ENCODE measurements around the gene GTF2H4.
"Not testable (repeated sequence)": the region's sequence is repeated elsewhere in the genome, so short reads cannot be mapped to it uniquely, and the experiment has no call there.

The GTF2H4 gene

GRCh38 chr6:30924040-30924627, 16.1 kb downstream of the GTF2H4 start:
- not testable (repeated sequence) for DNase-seq (ENCODE audit: low read depth in 2 of 2)

- no peak for DNase-seq (ENCODE audit: low read depth in 2 of 2)
These were observed 18.6 kb downstream of the GTF2H4 start for GRCh38 chr6:30926644-30927043.

GRCh38 chr6:30927080-30927479, 19.1 kb downstream of the GTF2H4 start:
- not testable (repeated sequence) for DNase-seq (ENCODE audit: low read depth in 2 of 2)

- DNase-seq (ENCODE audit: low read depth in 2 of 2) = no peak
These were observed 20.7 kb downstream of the GTF2H4 start for GRCh38 chr6:30928677-30929076.

- no peak for DNase-seq (ENCODE audit: low read depth in 2 of 2)
These were observed 22.5 kb downstream of the GTF2H4 start for GRCh38 chr6:30930506-30930905.

- no peak for DNase-seq (ENCODE audit: low read depth in 2 of 2)
These were observed 23.3 kb downstream of the GTF2H4 start for GRCh38 chr6:30931272-30931671.

- DNase-seq (ENCODE audit: low read depth in 2 of 2) = no peak
These were observed 24.1 kb downstream of the GTF2H4 start, which contains the start of gene SFTA2 for GRCh38 chr6:30931969-30932645. SFTA2 (minus strand) TSS chr6:30932170; CDS start chr6:30932096, 74 bp downstream.

- no peak for DNase-seq (ENCODE audit: low read depth in 2 of 2)
These were observed 24.8 kb downstream of the GTF2H4 start for GRCh38 chr6:30932665-30933365.

GRCh38 chr6:30935018-30935417, 27.0 kb downstream of the GTF2H4 start:
- no peak for DNase-seq (ENCODE audit: low read depth in 2 of 2)

GRCh38 chr6:30937265-30937664, 29.3 kb downstream of the GTF2H4 start:
- DNase-seq (ENCODE audit: low read depth in 2 of 2) = no peak

GRCh38 chr6:30938730-30939129, 30.7 kb downstream of the GTF2H4 start:
- DNase-seq (ENCODE audit: low read depth in 2 of 2) = no peak

- DNase-seq (ENCODE audit: low read depth in 2 of 2) = no peak
These were observed 31.5 kb downstream of the GTF2H4 start for GRCh38 chr6:30939473-30939872.

GRCh38 chr6:30940361-30940986, 32.5 kb downstream of the GTF2H4 start, which contains the start of gene MUCL3:
MUCL3 (plus strand) TSS chr6:30940973; CDS start chr6:30941000, 27 bp downstream.
- no peak for DNase-seq (ENCODE audit: low read depth in 2 of 2)

- no peak for DNase-seq (ENCODE audit: low read depth in 2 of 2)
These were observed 34.5 kb downstream of the GTF2H4 start for GRCh38 chr6:30942338-30943060.

- no peak for DNase-seq (ENCODE audit: low read depth in 2 of 2)
These were observed 36.0 kb downstream of the GTF2H4 start for GRCh38 chr6:30944051-30944450.

GRCh38 chr6:30945281-30945680, 37.3 kb downstream of the GTF2H4 start:
- no peak for DNase-seq (ENCODE audit: low read depth in 2 of 2)

GRCh38 chr6:30947231-30947630, 39.2 kb downstream of the GTF2H4 start:
- no peak for DNase-seq (ENCODE audit: low read depth in 2 of 2)

GRCh38 chr6:30948811-30949210, 40.8 kb downstream of the GTF2H4 start:
- DNase-seq (ENCODE audit: low read depth in 2 of 2) = no peak

GRCh38 chr6:30951907-30952469, 44.0 kb downstream of the GTF2H4 start:
- no peak for DNase-seq (ENCODE audit: low read depth in 2 of 2)

GRCh38 chr6:30954631-30955366, 46.8 kb downstream of the GTF2H4 start:
- DNase-seq (ENCODE audit: low read depth in 2 of 2) = no peak
